Activated CD4-positive, CD25-positive, alpha-beta regulatory T cell (primary cell): ENCODE data around the gene ZBTB4.
"Not testable (repeated sequence)": the region's sequence is repeated elsewhere in the genome, so short reads cannot be mapped to it uniquely, and the experiment has no call there.

ENCODE experiments used
- DNase-seq, 4 experiments: peaks; one replicate each; lab custom pipeline; 2025; lab: John Stamatoyannopoulos, UW

Gene ZBTB4

GRCh38 chr17:7491583-7491982 is 12.2 kb upstream of the ZBTB4 start:
- DNase-seq = no peak

- no peak for DNase-seq
These were observed 10.7 kb upstream of the ZBTB4 start for GRCh38 chr17:7490144-7490543.

DNA sequence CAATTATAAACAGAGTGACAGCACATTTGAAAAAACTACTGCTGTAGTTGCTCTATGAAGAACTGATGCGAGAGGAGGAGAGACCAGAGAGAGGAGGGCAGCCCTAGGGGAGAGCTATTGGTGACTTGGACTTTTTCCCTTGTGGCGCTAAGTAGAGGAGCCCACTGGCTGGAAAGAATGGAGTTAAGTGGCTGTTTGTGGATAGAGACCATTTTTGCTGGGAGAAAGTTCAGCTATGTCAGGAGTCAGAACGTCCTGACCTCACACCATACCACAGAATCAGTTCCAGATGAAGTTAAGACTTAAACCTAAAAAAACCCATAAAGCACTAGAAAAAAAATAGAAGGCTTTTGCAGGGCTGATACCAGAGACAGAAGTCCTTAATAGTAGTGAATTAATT is 6.8 kb upstream of the ZBTB4 start:
- DNase-seq = no peak

GRCh38 chr17:7484919-7485377 is 5.5 kb upstream of the ZBTB4 start:
- DNase-seq = no peak

- DNase-seq = peak; percentile 95 to 99 (median 96)
These were observed 4.9 kb upstream of the ZBTB4 start, which contains the start of gene POLR2A for GRCh38 chr17:7484067-7484918. Gene POLR2A, plus strand, starts transcription at chr17:7484366.

DNA sequence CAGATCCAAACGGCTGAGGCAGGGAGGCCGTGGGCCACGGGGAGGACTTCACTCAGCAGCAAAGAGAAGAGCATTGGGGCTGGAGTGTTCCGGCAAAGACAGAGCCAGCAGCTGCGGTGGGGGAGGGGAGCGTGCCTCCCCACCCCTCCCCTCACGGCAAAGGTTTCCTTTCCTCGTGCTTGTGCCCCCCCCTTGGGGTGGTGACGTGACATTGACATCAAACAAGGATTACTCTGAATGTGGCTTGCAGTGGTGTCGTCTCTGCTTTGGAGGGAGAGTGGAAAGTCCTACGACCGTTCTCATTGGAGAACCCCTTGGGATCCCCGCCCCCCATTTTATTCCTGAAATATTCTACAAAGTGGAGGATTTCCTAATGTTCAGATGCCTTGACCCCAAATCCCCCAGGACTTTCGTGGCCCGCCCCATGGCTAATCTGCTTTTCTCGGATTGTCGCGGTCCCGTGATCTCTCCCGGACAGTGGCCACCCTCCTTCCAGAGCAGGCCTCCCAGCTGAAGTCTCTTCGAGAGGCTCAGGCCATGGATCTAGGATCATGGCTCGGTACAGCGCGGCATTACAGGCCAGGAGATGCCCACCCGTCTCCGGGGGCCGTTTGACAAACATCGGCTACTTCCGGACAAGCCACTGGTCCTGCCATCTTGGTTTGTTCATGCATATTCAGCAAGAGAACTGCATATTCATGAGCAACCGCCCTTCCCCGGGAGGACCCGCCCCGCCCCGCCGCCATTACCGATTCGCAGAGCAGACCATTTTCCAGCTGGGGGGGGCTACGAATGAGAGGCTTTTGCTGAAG is 4.0 kb upstream of the ZBTB4 start:
- DNase-seq = peak; percentile 86 to 94 (median 92)

DNA sequence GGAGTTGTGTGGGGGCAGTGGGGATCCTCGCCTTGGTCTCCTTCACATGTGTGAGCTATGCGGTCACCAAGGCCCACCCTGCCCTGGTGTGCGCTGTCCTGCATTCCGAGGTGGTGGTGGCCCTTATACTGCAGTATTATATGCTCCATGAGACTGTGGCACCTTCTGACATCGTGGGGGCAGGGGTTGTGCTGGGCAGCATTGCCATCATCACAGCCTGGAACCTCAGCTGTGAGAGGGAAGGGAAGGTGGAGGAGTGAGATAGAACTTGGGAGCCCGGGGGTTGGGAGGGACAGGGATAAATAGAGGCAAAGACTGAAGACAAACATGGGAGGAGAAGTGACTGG is 3.3 kb upstream of the ZBTB4 start:
- not testable (repeated sequence) for DNase-seq

GRCh38 chr17:7481842-7482741 is 2.7 kb upstream of the ZBTB4 start:
- not testable (repeated sequence) for DNase-seq

GRCh38 chr17:7481275-7481674 is 1.8 kb upstream of the ZBTB4 start, which contains the start of gene SLC35G6:
Gene SLC35G6, plus strand, starts transcription at chr17:7481446. Its CDS starts 71 bp downstream, at chr17:7481517.
- DNase-seq = not testable (repeated sequence)

GRCh38 chr17:7480089-7480384 is 606 bp upstream of the ZBTB4 start:
- DNase-seq = no peak

DNA sequence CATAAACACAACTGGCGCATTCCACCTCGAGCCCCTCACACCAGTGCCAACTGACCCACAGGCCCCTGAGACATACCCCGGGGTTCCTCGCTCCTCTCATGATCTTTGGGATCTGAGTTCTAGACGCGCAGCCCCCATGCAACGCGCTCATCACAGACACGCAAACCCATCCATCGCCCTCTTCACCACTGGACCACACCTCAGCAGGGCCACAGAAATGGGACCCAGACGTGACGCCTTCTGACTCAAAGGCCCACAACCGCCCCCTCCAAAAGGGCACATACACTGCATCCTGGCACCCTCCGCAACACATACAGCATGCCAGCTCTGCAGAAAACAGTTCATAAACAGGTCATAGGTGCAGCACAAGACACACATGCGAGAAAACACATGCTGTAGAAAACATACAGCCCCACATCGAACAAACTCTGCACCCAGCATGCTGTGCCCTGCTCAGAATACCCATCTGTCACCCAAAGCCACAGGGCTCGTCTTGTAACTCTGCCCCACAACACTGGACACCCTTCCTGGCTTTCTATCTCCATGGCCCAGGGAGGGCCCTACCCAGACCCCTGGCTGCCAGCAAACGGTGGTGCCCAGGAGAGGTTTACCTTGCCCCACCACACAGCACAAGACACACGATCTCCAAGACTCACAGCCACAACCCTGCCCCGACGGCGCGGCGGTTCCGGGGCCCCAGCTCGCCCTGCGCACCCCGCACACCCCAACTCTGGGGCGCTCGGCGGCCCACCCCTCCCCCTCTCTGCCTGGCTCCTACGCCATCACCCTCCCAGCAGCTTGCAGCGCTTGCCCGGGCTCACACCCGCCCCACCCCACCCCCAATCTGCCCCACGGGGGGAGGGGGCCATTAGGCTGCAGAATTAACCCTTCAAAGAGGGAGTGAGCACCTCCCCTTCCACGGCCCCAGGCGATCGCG is 887 bp downstream of the ZBTB4 start:
- peak in 3 of 4 experiments; percentile 29 to 50 (median 50) for DNase-seq

- peak in 1 of 4 experiments; percentile 18 for DNase-seq
These were observed 1.8 kb downstream of the ZBTB4 start for GRCh38 chr17:7477392-7478275.

GRCh38 chr17:7476951-7477350 is 2.5 kb downstream of the ZBTB4 start:
- no peak for DNase-seq

DNA sequence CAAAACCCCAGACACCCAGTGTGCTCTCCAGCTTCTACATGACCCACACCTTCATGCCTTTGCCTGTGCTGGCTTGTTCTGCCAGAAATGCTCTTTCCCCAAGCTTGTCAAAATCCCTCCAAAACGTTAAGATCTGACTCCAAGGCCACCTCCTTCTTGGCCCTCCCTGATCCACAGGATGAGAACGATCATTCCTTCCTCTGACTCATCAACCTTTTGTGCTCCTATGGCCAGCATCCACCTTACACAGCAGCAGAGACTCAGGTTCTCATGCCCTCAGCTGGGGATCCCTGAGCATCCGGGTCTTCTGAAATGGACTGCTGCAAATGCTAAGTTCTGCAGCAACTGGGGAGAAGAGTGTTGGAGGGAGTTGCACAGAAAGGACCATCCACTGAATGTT is 2.9 kb downstream of the ZBTB4 start:
- no peak for DNase-seq

DNA sequence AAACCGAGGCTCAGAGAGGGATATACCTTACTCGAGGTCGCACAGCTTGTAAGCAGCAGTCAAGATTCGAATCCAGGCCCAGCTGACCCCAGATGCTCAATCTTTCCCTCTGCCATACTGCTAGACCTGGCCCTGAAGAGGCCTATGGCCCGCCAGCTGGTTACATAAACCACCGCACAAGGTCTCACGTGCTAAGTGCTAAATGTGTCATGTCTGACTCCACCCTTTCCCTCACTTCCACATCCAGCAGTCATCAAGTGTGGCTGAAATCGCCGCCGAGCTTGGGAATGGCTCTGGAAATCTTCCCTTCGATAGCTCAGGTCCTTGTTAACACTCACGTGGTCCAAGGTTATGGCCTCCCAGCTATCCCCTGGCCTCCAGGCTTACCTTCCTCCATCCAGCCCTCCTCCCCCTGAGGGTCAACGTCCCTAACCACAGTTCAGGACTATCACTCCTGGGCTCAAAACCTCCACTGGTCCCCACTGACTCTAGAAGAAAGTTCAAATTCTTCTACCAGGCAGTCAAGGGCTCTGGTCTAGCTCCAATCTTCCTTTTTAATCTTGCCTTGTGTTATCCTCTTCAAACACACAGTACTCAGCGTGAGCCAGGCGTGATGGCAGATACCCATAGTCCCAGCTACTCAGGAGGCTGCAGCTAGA is 3.5 kb downstream of the ZBTB4 start:
- DNase-seq = no peak

DNA sequence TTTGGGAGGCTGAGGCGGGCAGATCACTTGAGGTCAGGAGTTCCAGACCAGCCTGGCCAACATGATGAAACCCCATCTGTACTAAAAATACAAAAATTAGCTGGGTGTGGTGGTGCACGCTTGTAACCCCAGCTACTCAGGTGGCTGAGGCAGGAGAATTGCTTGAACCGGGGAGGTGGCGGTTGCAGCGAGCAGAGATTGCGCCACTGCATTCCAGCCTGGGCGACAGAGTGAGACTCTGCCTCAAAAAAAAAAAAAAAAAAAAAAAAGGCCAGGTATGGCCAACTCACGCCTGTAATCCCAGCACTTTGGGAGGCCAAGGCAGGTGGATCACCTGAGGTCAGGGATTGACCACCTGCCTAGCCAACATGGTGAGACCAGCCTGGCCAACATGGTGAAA is 4.7 kb downstream of the ZBTB4 start:
- DNase-seq = not testable (repeated sequence)

DNA sequence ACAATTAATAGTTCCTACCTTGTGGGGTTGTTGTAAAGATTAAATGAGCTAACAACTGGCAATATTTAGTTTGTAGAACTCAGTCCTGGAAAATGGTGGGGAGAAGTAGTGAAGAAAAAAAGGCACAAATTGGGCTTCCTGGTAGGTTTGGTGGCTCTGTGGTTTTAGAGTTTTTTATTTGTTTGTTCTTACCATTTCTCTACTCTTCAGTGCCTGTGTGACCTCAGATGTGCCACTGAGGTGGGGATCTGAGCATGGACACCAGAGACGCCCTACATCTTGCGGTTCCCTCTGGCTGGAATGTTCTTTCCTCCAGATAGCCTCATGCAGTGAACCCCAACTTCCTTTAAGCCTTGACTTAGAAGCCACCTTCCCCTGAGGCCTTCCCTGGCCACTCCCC is 7.7 kb downstream of the ZBTB4 start:
- no peak for DNase-seq

GRCh38 chr17:7470457-7470973 is 8.9 kb downstream of the ZBTB4 start:
- DNase-seq = not testable (repeated sequence)

DNA sequence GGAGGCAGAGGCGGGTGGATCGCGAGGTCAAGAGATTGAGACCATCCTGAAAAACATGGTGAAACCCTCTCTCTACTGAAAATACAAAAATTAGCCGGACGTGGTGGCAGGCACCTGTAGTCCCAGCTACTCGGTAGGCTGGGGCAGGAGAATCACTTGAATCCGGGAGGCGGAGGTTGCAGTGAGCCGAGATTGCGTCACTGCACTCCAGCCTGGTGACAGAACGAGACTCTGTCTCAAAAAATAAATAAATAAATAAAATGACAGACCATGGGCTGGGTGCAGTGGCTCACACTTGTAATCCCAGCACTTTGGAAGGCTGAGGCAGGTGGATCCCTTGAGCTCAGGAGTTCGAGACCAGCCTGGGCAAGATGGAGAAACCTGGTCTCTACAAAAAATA is 9.6 kb downstream of the ZBTB4 start:
- not testable (repeated sequence) for DNase-seq
